Stomach (tissue), 4 donors: ENCODE measurements around the gene TRDMT1.

Experiments used
- EP300 ChIP-seq: sonication (generic); formaldehyde crosslinking; IDR thresholded peaks from one replicate; pipeline ENCODE4 v1.6.1; 2017; ENCODE audit warnings: antibody characterized with exemption
- POLR2A ChIP-seq, 4 donors: fragments of 450-650 bp; IDR thresholded peaks; one replicate each; pipeline ENCODE4 v1.6.1; 2016; ENCODE audit warnings: antibody characterized with exemption in 4 of 4, control low read depth in 2 of 4, mild to moderate bottlenecking in 1 of 4, moderate library complexity in 1 of 4
- TF ChIP-seq, protein P1 (sequence below), 7 experiments: fragments of 450-650 bp in 4 of 7; fragments of 200-600 bp in 3 of 7; sonication (generic) in 3 of 7; IDR thresholded peaks; one replicate each; pipeline ENCODE4 v1.5.1; 2016 to 2019; ENCODE audit warnings: antibody characterized with exemption in 7 of 7, control low read depth in 2 of 7, mild to moderate bottlenecking in 1 of 7

GRCh38 chr10:17217631-17218232, 16.3 kb upstream of the TRDMT1 start:
- TF ChIP-seq POLR2A (IDR thresholded peaks at IDR 0.05) (no peak), EP300 (no peak)
- TF ChIP-seq, protein P1, sequence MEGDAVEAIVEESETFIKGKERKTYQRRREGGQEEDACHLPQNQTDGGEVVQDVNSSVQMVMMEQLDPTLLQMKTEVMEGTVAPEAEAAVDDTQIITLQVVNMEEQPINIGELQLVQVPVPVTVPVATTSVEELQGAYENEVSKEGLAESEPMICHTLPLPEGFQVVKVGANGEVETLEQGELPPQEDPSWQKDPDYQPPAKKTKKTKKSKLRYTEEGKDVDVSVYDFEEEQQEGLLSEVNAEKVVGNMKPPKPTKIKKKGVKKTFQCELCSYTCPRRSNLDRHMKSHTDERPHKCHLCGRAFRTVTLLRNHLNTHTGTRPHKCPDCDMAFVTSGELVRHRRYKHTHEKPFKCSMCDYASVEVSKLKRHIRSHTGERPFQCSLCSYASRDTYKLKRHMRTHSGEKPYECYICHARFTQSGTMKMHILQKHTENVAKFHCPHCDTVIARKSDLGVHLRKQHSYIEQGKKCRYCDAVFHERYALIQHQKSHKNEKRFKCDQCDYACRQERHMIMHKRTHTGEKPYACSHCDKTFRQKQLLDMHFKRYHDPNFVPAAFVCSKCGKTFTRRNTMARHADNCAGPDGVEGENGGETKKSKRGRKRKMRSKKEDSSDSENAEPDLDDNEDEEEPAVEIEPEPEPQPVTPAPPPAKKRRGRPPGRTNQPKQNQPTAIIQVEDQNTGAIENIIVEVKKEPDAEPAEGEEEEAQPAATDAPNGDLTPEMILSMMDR (IDR thresholded peaks at IDR 0.05), result no peak
